NB4 (cell line): Measurements from ENCODE around the gene AK8.

Source experiments
- DNase-seq: peaks from one replicate; pipeline ENCODE4 v3.0.0; 2010; ENCODE audit warnings: low read depth
- H3K4me3 ChIP-seq: one replicate; pipeline ENCODE4 v1.5.1; 2011; ENCODE audit warnings: mild to moderate bottlenecking, low read depth, low read length, moderate library complexity
- MYC ChIP-seq: IDR thresholded peaks from 2 replicates; pipeline ENCODE4 v1.6.1; 2011; ENCODE audit warnings: low read depth, low read length
- POLR2A ChIP-seq: IDR thresholded peaks from 2 replicates; pipeline ENCODE4 v1.6.1; 2011; ENCODE audit warnings: mild to moderate bottlenecking; ENCODE audit not compliant: insufficient read length; ENCODE audit errors: extremely low read depth
- TF ChIP-seq, protein P1 (sequence below): IDR thresholded peaks from one replicate; pipeline ENCODE4 v1.5.1; 2012; ENCODE audit warnings: low read depth, low read length
- TF ChIP-seq, protein P2 (sequence below): IDR thresholded peaks from 2 replicates; pipeline ENCODE4 v1.6.1; 2011; ENCODE audit warnings: low read depth, low read length

AK8 gene

DNA sequence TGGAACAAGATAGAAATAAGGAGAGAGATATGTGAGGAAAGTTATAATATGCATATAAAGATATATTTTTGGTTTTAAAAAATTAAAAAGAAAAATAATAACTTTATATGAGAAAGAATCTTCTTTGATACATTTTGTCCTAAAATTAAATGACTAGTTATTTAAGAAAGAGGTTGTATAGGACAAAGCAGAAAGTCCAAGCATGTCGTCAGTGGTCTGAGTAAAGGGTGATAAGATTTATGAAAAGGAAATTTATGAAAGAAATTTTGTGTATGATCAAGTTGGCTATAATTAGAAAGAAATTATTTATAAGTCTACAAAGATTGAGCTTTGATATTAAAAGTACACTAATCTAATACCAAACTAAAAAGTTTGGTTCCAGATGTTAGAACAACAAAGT, 175.8 kb downstream of the AK8 start:
- no peak for DNase-seq
- no peak for TF ChIP-seq MYC
- TF ChIP-seq, protein P1, sequence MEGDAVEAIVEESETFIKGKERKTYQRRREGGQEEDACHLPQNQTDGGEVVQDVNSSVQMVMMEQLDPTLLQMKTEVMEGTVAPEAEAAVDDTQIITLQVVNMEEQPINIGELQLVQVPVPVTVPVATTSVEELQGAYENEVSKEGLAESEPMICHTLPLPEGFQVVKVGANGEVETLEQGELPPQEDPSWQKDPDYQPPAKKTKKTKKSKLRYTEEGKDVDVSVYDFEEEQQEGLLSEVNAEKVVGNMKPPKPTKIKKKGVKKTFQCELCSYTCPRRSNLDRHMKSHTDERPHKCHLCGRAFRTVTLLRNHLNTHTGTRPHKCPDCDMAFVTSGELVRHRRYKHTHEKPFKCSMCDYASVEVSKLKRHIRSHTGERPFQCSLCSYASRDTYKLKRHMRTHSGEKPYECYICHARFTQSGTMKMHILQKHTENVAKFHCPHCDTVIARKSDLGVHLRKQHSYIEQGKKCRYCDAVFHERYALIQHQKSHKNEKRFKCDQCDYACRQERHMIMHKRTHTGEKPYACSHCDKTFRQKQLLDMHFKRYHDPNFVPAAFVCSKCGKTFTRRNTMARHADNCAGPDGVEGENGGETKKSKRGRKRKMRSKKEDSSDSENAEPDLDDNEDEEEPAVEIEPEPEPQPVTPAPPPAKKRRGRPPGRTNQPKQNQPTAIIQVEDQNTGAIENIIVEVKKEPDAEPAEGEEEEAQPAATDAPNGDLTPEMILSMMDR = no peak
- TF ChIP-seq, protein P2, sequence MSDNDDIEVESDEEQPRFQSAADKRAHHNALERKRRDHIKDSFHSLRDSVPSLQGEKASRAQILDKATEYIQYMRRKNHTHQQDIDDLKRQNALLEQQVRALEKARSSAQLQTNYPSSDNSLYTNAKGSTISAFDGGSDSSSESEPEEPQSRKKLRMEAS = no peak
- TF ChIP-seq POLR2A = no peak

DNA sequence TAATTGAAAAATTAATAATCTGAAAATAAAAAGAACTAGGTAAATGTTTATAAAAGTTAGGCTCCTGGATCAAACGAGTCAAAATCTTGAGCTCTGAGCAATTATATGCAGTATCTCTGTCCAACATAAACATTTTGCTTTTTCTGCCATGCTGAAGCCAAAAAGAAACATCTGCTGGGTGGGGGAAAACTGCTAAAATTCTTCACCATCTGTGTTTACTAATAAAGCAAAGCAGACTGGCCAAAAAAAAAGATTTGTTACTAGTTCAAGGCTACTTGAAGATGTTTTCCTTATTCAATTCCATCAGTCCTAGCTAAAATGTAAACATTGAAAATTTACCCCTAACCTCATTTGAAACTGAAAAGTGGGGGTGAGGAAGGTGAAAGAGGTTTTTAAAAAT, 178.1 kb downstream of the AK8 start:
- no peak for DNase-seq
- H3K4me3 ChIP-seq = no peak overlapping the region
- TF ChIP-seq, protein P1 = no peak
- TF ChIP-seq POLR2A (no peak), MYC (no peak)
- TF ChIP-seq, protein P2 = no peak

More for the DNA sequence above, 175.8 kb downstream of the AK8 start:
- H3K4me3 ChIP-seq = no peak overlapping the region

DNA sequence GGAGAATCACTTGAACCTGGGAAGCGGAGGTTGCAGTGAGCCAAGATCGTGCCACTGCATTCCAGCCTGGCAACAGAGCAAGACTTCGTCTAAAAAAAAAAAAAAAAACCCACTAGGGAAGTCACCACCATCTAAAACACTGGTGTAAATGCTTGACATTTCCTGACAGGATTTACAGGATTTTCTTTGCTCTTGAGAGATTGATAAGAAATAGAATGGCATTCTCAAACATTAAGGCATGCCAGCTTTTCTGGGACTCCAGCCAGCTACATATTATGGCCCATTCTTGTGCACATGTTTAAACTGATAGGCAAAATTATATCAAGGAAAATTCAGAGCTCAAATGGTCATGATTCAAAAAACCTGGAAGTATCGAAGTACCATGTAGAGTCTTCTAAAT, 179.1 kb downstream of the AK8 start:
- H3K4me3 ChIP-seq = no peak overlapping the region
- DNase-seq = no peak
- TF ChIP-seq POLR2A (no peak), MYC (no peak)
- TF ChIP-seq, protein P1 = no peak
- TF ChIP-seq, protein P2 = no peak

DNA sequence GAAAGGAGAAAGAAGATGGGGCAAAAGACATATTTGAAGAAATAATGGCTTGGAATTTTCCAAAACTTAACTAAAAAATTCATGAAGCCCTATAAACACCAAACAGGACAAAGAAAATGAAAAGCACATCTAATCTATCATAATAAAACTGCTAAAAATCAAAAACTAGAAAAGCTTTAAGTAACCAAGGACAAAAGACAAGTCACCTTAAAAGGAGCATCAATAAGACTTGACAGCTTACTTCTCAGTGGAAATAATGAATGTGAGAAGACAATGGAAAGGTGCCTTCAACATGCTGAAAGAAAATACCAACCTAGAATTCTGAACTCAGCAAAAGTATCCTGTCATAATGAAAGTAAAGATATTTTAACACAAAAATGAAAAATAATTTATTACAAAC, 180.9 kb downstream of the AK8 start:
- no peak for DNase-seq
- no peak overlapping the region for H3K4me3 ChIP-seq
- TF ChIP-seq, protein P2 = no peak
- TF ChIP-seq, protein P1 = no peak
- no peak for TF ChIP-seq POLR2A
- TF ChIP-seq MYC = no peak

DNA sequence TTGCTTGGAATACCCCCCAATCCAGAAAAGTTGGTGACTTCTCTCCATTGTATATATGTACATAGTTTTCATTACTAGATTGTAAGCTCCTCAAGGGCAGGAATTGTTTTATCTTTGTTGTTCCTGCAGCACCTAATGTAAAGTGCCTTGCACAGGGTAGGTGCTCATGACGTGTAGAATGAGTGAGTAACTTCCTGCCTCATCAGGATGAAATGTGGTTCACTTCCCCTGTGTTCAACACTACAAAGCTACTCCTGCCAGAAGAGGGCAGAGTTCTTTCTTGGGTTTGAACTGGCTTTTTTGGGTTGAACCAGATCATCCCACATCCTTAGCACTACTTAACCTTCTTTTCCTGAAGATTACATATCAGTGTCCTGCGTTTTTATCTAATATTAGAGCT, 183.9 kb downstream of the AK8 start:
- TF ChIP-seq MYC = no peak
- TF ChIP-seq, protein P2 = no peak
- TF ChIP-seq POLR2A = no peak
- TF ChIP-seq, protein P1 = peak; percentile 33
- peak; percentile 61 for DNase-seq
- H3K4me3 ChIP-seq = no peak overlapping the region

DNA sequence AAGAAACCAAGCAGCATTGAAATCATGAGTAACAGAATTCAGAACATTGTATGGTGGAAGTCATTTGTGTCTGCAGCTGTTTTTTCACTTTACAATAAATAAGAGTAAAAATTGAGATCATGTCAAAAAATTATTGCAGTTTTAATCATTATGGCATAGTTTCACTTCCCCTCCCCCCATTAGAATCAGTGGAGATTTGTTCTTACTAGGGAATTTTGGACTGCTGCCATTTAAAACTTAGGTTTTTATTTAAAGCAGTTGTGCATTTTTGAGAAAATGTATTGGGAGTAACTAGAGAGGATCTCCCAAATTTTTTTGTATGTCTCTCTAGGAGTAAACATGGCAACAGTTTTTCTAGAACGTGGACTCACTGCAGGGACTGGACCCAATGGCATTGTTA, 187.4 kb downstream of the AK8 start:
- TF ChIP-seq, protein P2 = no peak
- no peak for TF ChIP-seq POLR2A
- no peak for DNase-seq
- no peak overlapping the region for H3K4me3 ChIP-seq
